Right atrium auricular region (tissue), 2 donors: ENCODE data around the gene PIK3CG. TPM values are rescaled to one million over a fixed set of nuclear protein-coding genes. Genes with fewer than 3 reads are reported as not detected.
"Not testable (repeated sequence)": the region's sequence is repeated elsewhere in the genome, so short reads cannot be mapped to it uniquely, and the experiment has no call there.

Experiments
- DNase-seq: peaks from one replicate; pipeline ENCODE4 v3.0.0-alpha.2; 2019; ENCODE audit warnings: low spot score
- H3K27ac ChIP-seq, 2 donors: fragments of 200-600 bp; sonication (generic); 1 replicate in 1 of 2; 2 replicates in 1 of 2; pipeline ENCODE4 v1.5.1; 2016 to 2019
- H3K27me3 ChIP-seq, 2 donors: fragments of 200-600 bp; sonication (generic); one replicate each; pipeline versions ENCODE4 v1.5.1 to v1.6.0; 2017 to 2019
- H3K36me3 ChIP-seq: fragments of 200-600 bp; sonication (generic); one replicate; pipeline ENCODE4 v1.5.1; 2016
- H3K4me1 ChIP-seq, 2 donors: fragments of 200-600 bp; sonication (generic); one replicate each; pipeline versions ENCODE4 v1.5.1 to v1.6.0; 2017 to 2019
- H3K4me3 ChIP-seq, 2 donors: fragments of 200-600 bp; sonication (generic); 1 replicate in 1 of 2; 2 replicates in 1 of 2; pipeline ENCODE4 v1.5.1; 2017 to 2019; ENCODE audit warnings: mild to moderate bottlenecking in 1 of 2, moderate library complexity in 1 of 2
- H3K9me3 ChIP-seq, 2 donors: fragments of 200-600 bp; sonication (generic); one replicate each; pipeline ENCODE4 v1.5.1; 2019
- total RNA-seq, 2 donors: library from RNA; depleted of rRNA; stranded (reverse); fragments of >200 nt; gene quantifications; one replicate each; pipeline ENCODE4 v1.1.0, GENCODE V29; 2016
- TF ChIP-seq, protein P1 (sequence below), 2 donors: fragments of 200-600 bp; sonication (generic); IDR thresholded peaks; one replicate each; pipeline ENCODE4 v1.5.1; 2019; ENCODE audit warnings: antibody characterized with exemption in 2 of 2

The PIK3CG gene
- total RNA-seq, 2 donors from 2014 or later = 0.82 to 3.0 TPM

DNA sequence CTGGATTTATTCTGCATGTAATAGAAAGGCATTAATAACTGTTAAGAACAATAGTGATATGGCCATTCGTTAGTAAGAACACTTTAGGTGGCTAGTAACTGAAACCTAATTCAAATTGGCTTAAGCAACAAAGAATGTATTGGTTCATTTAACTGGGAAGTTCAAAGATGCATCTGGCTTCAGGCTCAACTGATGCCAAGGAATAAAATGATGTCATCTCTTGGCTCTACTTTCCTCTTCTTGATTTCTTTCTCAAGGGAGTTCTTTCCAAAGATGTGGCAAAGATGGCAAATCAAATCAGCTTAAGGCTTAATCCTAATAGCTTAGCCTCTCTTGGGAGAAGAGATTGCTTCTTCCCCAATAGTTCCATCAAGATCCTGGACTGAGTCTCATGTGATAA, 51.6 kb downstream of the PIK3CG start:
- no peak for DNase-seq
- Histone ChIP-seq H3K4me1 (no peaks in the 10 kb centered on the region), H3K36me3 (no peaks in the 10 kb centered on the region), H3K27ac (no peak overlapping the region), H3K9me3 (no peaks in the 10 kb centered on the region), H3K27me3 (no peaks in the 10 kb centered on the region), H3K4me3 (no peak overlapping the region)
- TF ChIP-seq, protein P1, sequence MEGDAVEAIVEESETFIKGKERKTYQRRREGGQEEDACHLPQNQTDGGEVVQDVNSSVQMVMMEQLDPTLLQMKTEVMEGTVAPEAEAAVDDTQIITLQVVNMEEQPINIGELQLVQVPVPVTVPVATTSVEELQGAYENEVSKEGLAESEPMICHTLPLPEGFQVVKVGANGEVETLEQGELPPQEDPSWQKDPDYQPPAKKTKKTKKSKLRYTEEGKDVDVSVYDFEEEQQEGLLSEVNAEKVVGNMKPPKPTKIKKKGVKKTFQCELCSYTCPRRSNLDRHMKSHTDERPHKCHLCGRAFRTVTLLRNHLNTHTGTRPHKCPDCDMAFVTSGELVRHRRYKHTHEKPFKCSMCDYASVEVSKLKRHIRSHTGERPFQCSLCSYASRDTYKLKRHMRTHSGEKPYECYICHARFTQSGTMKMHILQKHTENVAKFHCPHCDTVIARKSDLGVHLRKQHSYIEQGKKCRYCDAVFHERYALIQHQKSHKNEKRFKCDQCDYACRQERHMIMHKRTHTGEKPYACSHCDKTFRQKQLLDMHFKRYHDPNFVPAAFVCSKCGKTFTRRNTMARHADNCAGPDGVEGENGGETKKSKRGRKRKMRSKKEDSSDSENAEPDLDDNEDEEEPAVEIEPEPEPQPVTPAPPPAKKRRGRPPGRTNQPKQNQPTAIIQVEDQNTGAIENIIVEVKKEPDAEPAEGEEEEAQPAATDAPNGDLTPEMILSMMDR (IDR thresholded peaks at IDR 0.05) = no peak

DNA sequence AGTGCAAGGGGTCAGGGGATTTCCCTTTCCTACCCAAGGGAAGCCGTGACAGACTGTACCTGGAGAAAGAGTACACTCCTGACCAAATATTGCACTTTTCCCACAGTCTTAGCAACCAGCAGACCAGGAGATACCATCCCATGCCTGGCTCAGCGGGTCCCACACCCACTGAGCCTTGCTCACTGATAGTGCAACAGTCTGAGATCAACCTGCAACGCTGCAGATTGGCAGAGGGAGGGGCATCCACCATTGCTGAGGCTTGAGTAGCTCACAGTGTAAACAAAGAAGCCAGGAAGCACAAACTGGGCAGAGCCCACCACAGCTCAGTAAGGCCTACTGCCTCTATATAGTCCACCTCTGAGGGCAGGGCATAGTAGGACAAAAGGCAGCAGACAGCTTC, 53.9 kb downstream of the PIK3CG start:
- H3K27me3 ChIP-seq = no peaks in the 10 kb centered on the region
- TF ChIP-seq, protein P1 (IDR thresholded peaks at IDR 0.05) = no peak
- no peak overlapping the region for H3K27ac ChIP-seq
- DNase-seq = no peak
- no peak overlapping the region for H3K4me3 ChIP-seq
- H3K4me1 ChIP-seq = no peaks in the 10 kb centered on the region
- H3K9me3 ChIP-seq = peaks cover 0 to 4% of the 10 kb centered on the region in 2 donors
- H3K36me3 ChIP-seq = no peaks in the 10 kb centered on the region

DNA sequence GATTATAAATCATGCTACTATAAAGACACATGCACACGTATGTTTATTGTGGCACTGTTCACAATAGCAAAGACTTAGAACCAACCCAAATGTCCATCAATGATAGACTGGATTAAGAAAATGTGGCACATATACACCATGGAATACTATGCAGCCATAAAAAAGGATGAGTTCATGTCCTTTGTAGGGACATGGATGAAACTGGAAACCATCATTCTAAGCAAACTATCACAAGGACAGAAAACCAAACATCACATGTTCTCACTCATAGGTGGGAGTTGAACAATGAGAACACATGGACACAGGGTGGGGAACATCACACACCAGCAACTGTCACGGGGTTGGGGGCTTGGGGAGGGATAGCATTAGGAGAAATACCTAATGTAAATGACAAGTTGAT, 59.4 kb downstream of the PIK3CG start:
- H3K27me3 ChIP-seq, H3K27ac ChIP-seq, H3K4me1 ChIP-seq, H3K4me3 ChIP-seq, H3K36me3 ChIP-seq, H3K9me3 ChIP-seq, DNase-seq: not testable (repeated sequence)

DNA sequence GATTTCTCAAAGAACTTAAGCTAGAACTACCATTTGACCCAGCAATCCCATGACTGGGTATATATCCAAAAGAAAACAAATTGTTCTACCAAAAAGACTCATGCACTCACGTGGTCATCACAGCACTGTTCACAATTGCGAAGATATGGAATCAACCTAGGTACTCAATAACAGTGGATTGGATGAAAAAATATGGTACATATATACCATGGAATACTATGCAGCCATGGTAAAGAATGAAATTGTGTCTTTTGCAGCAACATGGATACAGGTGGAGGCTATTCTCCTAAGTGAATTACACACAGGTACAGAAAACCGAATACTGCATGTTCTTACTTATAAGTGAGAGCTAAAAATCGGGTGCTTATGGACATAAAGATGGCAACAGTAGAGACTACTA, 61.8 kb downstream of the PIK3CG start:
- DNase-seq = no peak
- Histone ChIP-seq H3K27ac (no peak overlapping the region), H3K9me3 (peaks cover 0 to 4% of the 10 kb centered on the region in 2 donors), H3K36me3 (no peaks in the 10 kb centered on the region), H3K4me3 (no peak overlapping the region), H3K4me1 (no peaks in the 10 kb centered on the region), H3K27me3 (no peaks in the 10 kb centered on the region)
- TF ChIP-seq, protein P1 (IDR thresholded peaks at IDR 0.05) = no peak

DNA sequence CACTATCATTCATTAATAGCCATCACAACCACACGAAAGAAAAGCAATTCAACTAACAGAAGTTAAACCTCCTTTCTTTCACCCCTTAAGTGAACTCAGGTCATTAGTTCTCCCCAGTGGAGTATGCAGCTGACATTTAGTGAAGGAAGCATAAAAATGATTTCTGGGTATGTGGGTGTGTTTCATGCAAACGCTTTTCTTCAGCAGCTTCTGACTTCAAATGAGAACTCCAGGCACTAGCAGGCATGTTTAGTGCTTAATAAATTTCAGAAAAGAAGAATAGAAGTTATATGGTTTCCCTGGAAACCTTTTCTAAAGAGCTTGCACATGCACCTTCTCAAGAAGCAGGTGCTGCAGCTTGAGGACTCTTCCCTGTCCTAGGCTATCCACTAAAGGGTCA, 62.5 kb downstream of the PIK3CG start:
- H3K36me3 ChIP-seq = no peaks in the 10 kb centered on the region
- TF ChIP-seq, protein P1 (IDR thresholded peaks at IDR 0.05) = no peak

DNA sequence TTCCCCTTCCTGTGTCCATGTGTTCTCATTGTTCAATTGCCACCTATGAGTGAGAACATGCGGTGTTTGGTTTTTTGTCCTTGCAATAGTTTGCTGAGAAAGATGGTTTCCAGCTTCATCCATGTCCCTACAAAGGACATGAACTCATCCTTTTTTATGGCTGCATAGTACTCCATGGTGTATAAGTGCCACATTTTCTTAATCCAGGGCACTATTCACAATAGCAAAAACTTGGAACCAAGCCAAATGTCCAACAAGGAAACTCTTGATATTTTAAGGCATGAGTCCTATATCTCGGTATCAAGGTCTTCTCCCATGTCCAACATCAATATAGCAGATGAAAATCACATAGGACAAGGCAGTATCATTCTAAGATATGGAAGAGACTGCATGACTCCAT, 64.5 kb downstream of the PIK3CG start:
- not testable (repeated sequence) for DNase-seq, H3K27me3 ChIP-seq

More for the DNA sequence above, 62.5 kb downstream of the PIK3CG start:
- Histone ChIP-seq H3K4me3 (no peak overlapping the region), H3K27ac (no peak overlapping the region), H3K4me1 (no peaks in the 10 kb centered on the region), H3K9me3 (peaks cover 0 to 4% of the 10 kb centered on the region in 2 donors), H3K27me3 (no peaks in the 10 kb centered on the region)
- DNase-seq = no peak

DNA sequence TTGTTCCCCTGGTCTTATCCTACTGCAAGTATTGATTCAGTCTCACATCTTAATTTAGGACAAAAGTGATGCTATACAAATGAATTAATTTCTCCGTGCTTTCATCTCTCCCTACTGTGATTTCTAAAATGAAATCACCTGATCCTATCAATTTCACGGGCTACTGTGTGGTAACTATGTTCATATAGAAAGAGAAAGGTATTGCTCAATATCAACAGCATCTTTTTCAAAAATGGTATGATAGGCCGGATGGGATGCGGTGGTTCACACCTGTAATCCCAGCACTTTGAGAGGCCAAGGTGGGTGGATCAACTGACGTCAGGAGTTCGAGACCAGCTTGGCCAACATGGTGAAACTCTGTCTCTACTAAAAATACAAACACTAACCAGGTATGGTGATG, 71.2 kb downstream of the PIK3CG start:
- Histone ChIP-seq H3K27ac (no peak overlapping the region), H3K36me3 (no peaks in the 10 kb centered on the region), H3K4me3 (no peak overlapping the region), H3K4me1 (no peaks in the 10 kb centered on the region), H3K9me3 (no peaks in the 10 kb centered on the region), H3K27me3 (no peaks in the 10 kb centered on the region)
- TF ChIP-seq, protein P1 (IDR thresholded peaks at IDR 0.05) = no peak
- no peak for DNase-seq

More for the DNA sequence above, 64.5 kb downstream of the PIK3CG start:
- H3K36me3 ChIP-seq, H3K27ac ChIP-seq, H3K4me1 ChIP-seq, H3K4me3 ChIP-seq, H3K9me3 ChIP-seq: not testable (repeated sequence)

DNA sequence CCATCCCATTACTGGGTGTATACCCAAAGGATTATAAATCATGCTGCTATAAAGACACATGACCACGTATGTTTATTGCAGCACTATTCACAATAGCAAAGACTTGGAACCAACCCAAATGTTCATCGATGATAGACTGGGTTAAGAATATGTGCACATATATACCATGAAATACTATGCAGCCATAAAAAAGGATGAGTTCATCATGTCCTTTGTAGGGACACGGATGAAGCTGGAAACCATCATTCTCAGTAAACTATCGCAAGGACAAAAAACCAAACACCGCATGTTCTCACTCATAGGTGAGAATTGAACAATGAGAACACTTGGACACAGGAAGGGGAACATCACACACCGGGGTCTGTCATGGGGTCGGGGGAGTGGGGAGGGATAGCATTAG, 73.0 kb downstream of the PIK3CG start:
- not testable (repeated sequence) for H3K36me3 ChIP-seq, H3K27me3 ChIP-seq, H3K27ac ChIP-seq, DNase-seq, H3K4me3 ChIP-seq, H3K4me1 ChIP-seq, H3K9me3 ChIP-seq
